ENCODE results near the gene RSPH1.
A peak's percentile ranks its signal among the peaks of the same experiment; 100 is the strongest.

RSPH1 gene

DNA sequence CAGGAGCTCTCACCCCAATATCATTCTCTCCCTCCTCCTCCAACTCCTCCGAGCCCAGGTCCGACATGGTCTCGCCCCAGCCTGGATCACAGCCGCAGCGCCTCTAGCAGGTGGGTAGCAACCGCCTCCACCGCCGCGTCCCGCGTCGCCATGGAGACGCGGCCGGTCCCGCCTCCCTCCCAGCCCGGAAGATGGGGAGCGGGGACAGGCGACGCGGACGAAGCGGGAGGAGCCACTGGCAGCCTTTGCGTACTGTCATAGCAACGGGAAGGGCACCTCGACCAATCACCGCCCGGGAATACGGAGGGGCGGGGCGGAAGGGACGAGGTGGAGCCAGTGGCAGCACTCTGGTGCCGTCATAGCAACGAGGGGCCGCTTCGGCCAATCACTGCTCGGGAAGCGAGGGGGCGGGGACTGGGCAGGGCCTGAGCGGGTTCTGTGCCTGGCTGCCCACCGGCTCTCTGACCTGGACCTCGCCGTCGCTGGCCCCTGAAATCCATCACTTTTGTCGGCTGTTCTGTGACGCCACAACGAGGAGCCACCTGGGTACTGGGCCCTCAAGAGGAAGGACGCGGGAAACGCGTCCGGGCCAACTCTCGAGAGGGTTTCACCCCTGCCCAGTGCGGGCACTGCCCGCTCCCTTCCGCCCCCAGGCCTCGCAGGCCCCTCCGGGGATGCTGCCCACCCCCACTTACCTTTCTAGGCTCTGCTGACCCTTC, at the start of gene RSPH1:
Gene RSPH1 (minus strand): TSS at position 105 of the 719 bp plus-strand sequence. CDS start 38 bp downstream, at position 67.
- peak; percentile 98 for DNase-seq (ENCODE audit: low read depth)

- DNase-seq (ENCODE audit: low read depth) = no peak
These were observed 49.7 kb upstream of the RSPH1 start for GRCh38 chr21:42545745-42546144.

DNA sequence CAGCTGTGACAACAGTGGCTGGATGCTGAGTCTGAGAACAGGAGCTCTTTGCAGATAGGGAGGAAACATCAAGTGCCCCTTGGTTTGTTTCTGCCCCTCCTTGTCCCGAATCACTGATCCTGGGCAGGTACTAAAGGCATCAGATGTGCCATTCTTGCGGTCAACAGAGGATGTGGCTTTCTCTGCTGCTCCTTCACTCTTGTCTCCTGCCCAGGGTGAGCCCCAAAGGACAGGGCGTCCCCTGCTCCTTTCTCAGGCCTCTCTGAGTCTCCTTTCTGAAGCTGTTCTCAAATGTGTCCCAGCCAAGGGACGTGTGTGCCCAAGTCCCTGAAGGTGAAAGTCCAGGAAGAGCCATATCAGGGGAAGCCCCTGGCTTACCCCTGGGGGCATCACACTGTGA, 49.3 kb upstream of the RSPH1 start:
- DNase-seq (ENCODE audit: low read depth) = no peak

GRCh38 chr21:42544544-42544943, 48.5 kb upstream of the RSPH1 start:
- no peak for DNase-seq (ENCODE audit: low read depth)

DNA sequence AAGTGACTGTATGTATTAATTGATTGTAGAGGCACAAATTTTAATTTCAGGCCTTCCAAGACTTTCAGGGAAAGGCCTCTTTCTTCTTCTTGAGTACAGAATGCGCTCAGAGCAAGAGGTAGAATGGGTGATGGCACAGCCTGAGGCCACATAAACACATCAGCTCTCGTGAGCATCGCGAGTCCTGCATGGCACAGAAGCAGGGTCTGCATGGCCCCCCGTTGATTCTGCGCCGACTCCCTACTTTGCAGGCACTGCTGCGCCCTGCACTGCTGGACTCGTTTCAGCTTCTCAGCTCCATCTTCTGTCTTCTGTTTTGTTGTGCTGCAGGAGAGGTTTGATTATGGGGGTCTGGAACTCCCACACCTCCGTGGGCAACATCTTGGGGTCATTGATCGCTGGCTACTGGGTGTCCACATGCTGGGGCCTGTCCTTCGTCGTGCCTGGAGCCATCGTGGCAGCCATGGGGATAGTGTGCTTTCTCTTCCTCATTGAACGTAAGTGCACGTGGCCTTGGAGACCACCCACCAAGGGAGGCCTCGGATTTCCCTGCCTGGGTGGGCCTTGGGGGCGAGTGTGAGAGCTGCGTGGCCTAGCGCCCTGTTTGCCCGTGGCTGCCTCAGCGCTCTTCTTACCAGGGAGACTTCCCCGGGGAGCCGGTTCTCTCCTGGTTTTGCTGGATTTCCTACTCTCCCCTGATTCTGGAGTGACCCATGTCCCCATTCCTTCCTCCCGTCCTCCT, 47.3 kb upstream of the RSPH1 start:
- no peak for DNase-seq (ENCODE audit: low read depth)

DNA sequence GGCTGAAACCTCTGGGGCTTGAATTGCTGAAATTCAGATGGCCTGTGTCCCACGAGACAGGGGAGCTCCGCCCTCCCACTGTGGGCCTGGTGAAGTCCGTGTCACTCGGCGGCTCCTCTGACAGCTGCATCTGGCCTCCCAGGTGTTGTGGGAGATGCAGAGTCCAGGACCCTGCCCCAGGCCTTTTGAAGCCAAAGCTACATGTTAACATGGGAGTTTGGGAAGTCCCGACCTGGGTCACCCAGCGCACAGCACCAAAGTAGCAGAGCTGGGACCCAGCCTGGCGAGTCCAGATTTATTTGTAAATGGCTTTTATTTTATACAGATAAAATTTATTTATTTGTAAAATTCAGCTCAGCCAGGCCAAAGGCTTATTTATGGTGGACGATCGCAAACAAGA, 46.6 kb upstream of the RSPH1 start:
- no peak for DNase-seq (ENCODE audit: low read depth)

- no peak for DNase-seq (ENCODE audit: low read depth)
These were observed 46.2 kb upstream of the RSPH1 start for GRCh38 chr21:42542196-42542595.

DNA sequence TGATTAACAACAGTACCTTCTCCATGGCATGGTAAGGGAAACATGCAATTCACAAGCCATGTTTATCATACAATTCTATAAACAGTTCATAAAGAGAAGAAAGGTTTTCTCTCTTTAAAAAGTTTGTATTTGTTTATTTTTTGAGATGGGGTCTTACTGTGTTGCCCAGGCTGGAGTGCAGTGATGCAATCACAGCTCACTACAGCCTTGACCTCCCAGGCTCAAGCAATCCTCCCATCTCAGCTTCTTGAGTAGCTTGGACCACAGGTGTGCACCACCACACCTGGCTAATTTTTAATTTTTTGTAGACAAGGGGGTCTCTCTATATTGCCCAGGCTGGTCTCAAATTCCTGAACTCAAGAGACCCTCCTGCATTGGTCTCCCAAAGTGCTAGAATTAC, 45.6 kb upstream of the RSPH1 start:
- no peak for DNase-seq (ENCODE audit: low read depth)

- DNase-seq (ENCODE audit: low read depth) = no peak
These were observed 45.1 kb upstream of the RSPH1 start for GRCh38 chr21:42541174-42541573.

DNA sequence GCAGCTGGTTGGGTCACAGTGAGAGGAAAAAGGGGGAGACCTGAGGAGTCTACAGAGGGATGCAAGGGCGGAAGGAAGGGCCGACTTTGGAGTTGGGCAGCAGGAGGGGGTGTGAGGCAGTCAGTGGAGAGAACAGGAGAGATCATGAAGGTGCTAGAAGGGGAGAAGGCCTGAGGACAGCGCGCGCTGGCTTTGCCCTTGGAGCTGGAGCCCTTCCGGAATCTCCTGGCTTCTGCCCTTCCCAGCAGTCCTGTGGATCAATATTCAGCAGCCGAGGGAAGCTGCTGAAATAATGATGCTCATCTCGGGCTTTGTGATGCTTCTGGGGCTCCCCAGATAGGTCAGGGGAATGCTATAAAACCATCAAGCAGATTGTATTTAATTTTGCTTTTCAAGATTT, 44.4 kb upstream of the RSPH1 start:
- no peak for DNase-seq (ENCODE audit: low read depth)

GRCh38 chr21:42539931-42540343, 43.9 kb upstream of the RSPH1 start:
- no peak for DNase-seq (ENCODE audit: low read depth)

GRCh38 chr21:42539342-42539741, 43.3 kb upstream of the RSPH1 start:
- no peak for DNase-seq (ENCODE audit: low read depth)

DNA sequence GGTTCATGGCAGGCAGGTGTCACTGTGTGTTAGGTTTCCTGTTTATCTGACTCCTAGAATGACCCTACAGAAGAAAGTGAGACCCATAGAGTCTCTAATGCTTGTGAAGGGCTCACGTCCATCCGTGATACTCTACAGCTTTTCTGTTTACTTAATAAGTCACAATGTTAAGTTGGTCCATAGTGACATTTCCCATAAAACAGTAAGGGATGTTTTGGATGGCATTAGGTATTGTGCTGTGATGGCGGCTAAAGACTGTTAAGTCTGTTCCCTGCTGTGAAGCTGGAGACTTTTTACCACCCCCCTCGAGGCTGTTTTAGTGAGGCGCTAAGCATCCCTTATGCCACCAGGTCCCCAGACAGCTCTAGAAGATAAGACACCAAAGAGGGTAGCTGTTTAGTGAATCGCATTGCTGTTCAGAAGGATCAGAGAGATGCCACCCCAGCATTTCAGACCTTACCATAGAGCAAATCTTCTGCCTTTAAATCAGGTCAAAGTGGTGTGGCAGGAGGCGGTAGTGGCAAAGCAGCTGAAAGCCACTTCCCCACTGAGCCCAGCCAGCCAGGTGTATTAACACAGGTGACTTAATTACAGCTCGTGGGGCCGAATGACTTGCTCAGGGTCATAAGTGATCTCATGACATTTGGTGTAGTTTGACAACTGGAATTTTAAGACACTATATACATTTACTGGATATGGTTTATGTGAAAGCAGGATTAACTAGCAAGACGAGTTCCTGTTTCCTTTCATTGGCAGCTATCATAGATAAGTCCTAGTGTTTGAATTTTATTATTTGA, 42.7 kb upstream of the RSPH1 start:
- no peak for DNase-seq (ENCODE audit: low read depth)

DNA sequence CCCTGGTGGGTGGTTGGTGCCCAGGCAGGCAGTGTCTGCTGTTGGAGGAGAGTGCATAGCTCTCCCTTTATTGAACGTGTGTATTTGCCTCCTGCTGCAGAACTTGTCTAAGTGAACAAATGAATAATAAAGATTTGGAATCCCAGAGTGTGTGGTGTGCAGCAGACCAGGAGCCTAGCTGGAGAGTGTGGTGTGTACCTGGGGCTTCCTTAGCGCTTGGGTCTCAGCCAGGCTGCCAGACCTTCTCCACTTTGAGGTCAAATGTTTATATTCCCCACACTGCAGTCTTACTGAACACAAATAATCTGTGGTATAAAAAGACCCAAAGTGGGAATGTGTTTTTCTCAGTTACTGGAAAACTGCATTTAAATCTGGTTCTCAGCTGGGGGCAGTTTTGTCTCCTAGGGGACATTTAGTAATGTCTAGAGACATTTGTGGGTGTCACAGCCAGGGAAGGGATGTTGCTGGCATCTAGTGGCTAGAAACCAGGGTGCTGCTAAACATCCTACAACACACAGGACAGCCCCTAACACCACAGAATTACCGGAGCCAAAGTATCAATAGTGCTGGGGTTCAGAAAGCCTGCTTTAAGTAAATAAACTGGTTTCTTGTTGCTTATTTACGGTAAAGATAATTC, 41.2 kb upstream of the RSPH1 start:
- no peak for DNase-seq (ENCODE audit: low read depth)

GRCh38 chr21:42536601-42537000, 40.6 kb upstream of the RSPH1 start:
- DNase-seq (ENCODE audit: low read depth) = no peak

GRCh38 chr21:42535602-42536171, 39.7 kb upstream of the RSPH1 start:
- no peak for DNase-seq (ENCODE audit: low read depth)

DNA sequence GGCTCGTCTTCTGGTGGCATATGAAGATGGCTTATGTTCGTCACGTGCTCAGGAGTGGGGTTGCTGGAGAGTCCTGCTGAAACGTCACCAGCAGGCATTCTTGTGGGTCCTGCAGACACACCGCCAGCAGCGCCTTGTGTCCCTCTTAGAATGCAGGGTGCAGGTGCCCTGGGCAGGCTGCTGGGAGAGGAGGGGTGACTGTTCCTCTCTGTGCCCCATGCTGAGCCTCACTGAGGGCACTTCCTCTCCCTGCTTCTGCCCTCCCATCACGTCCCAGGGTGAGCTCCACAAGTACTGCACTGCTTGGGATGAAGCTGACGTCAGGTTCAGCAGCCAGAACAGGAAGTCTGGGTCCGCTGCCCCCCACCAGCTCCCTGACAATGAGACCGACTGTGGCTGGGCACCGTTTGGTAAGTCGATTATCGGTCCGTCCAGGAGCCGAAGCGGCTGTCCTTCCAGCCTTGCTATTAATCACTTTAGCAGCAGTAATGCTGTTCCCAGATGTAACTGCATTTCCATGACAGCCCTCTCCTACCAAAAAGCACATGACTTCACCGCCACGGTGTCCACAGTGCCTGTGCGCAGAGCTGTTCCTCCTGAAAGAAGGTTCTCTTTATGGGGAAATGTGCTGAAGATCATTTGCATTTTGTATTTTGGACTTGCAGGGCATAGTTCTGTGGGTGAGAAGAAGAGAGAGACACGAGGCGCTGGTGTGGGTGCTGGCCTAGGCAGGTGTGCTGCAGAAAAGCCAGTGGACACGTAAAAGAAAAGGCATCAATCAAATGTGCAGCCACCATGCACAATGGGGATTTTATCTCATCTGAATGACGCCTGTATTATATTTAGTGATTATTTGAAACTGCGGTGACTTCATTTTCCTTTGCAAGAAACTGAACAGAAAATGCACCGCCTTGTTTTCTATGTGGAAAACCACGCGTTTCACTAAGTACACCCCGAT, 38.7 kb upstream of the RSPH1 start:
- no peak for DNase-seq (ENCODE audit: low read depth)

GRCh38 chr21:42533963-42534355, 37.9 kb upstream of the RSPH1 start:
- DNase-seq (ENCODE audit: low read depth) = no peak

DNA sequence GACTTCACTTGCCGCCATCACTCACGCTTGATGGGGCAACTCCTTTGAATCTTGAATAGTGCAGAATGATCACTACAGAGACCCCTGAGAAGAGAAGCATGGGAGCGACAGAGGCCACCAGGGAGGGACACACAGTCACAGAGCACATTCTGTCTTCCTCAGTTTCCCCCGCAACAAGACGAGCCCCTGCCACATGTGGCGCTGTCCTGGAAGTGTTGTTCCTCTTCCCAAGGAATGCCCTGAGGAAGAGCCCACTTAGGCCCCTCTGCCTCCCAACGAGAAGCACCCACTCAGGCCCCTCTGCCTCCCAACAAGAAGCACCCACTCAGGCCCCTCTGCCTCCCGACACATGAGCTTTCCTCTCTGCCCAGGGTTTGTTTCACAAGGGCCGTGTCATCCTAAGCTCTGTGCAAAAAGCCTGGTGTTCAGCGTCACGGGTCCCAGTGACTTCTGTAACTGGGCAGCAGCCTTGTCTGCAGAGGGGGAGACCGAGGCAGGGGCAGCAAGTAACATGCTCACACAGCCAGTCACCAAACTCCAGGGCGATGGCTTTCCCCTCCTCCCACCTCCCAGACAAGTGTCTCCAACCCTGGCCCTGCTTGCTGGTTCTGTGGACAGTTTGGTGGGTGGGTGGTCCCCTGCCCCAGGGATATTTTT, 37.4 kb upstream of the RSPH1 start:
- DNase-seq (ENCODE audit: low read depth) = no peak

- DNase-seq (ENCODE audit: low read depth) = peak; percentile 30
These were observed 36.6 kb upstream of the RSPH1 start for GRCh38 chr21:42532466-42533181.
